Stimulated activated CD8-positive, alpha-beta memory T cell treated with anti-CD3 and anti-CD28 coated beads, Interleukin-15, amount 100 ng/mL, for 4 hours (primary cell): ENCODE data around the gene SNCB.
A peak's percentile ranks its signal among the peaks of the same experiment; 100 is the strongest.

Experiments used
- DNase-seq, 2 donors: peaks; one replicate each; pipeline ENCODE4 v3.0.0-alpha.2; 2020; ENCODE audit warnings: low read depth in 2 of 2

The SNCB gene

DNA sequence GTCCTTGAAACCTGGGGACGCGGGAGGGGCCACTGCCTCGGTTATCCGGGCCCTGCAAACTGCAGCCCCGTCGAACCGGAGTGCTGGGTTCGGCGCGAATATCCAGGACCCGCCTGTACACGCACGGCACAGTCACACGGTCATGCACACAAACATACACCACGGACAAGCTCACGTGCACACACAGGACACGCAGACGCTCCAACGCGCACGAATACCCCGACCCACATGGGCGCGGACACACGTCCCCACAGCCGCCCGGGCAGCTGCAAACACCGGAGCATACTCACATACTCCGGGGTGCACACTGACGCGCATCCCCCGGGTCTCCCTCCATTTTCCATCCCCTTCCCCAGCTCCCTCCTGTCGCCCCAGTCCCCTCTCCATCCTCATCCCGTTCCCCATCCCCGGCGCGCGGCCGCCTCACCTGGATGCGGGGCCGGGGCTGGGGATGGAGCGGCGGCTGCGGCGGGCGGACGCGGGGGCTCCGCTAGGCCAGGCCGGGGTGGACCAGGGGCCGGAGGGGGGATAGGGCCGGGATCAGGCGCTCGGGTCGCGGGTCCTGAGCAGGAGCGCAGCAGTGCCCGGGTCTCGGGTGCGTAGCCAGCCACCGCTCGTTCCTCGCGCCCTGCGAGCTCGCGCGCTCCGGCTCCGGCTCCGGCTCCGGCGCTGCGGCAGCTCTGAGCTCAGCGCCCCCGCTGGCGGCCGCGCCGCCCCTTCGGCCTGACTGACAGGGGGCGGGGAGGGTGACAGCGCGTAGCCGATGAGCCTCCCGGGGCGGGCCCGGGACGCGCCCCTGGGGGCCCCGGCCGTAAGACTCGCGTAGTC is at the start of gene SNCB, which contains the start of gene EIF4E1B:
Gene SNCB (minus strand): TSS at position 682 of the 828 bp plus-strand sequence. CDS start 880 bp downstream, outside the sequence.
Gene EIF4E1B (plus strand): TSS at position 823 of the 828 bp plus-strand sequence. CDS start 12,113 bp downstream, outside the sequence.
- peak in 1 of 2 donors; percentile 31 for DNase-seq

DNA sequence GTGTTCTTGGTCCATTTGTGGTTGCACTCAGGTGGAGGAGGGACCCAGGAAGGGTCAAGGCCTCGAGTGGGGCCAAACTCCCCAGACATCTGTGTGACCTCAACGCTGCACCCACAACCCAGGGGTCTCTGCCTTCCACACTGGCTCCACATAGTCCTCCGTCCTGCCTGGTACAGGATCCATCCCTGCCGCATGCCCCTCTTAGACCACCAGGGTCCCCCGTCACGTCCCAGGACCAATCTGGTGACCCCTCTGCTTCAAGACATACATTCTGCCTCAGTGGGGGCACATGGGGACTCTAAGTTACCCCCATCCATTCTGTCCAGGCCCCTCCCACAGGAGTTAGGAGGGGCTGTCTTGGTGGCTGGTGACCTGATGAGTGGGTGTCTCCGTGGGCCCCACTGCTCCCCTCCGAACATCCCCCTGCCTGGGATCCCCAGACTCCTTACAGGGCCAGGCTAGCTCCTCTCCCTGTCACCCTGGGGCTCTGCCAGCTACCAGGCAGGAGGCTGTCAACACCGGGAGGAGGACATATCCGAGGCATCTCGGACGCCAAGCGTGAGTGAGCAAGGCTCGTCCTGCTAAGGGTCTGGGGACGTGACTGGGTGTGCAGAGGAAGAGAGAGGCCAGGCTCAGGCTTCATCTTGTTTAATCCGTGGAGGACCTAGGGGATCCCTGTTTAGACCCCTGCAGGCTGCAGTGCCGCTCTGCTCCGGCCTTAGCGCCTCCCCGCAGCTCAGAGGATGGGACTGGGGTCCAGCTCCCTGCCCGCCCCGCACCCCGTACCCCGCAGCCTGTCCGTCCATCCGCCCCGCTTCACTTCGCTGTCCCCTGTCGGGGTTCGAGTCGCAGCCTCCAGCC is 49.3 kb upstream of the SNCB start:
- DNase-seq = no peak

DNA sequence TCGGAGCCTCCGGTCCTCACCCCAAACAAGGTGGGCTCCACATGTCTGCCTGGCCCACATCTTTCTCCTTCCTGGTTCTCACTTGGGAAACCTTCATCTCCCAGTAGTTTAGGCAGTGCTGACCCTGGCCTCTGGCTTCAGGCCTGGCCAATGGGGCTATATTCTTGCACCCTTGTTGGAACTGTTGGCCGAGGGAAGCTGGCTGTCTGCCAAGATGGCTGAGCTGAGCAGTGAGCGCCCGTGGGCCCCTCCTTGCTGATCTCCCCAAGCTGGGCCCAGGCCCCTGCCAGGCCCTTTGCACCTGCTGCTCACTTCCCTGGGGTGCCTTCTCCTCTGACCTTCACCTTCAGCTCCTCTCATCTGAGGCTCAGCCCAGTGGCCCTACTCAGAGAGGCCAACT is 48.2 kb upstream of the SNCB start:
- no peak for DNase-seq

DNA sequence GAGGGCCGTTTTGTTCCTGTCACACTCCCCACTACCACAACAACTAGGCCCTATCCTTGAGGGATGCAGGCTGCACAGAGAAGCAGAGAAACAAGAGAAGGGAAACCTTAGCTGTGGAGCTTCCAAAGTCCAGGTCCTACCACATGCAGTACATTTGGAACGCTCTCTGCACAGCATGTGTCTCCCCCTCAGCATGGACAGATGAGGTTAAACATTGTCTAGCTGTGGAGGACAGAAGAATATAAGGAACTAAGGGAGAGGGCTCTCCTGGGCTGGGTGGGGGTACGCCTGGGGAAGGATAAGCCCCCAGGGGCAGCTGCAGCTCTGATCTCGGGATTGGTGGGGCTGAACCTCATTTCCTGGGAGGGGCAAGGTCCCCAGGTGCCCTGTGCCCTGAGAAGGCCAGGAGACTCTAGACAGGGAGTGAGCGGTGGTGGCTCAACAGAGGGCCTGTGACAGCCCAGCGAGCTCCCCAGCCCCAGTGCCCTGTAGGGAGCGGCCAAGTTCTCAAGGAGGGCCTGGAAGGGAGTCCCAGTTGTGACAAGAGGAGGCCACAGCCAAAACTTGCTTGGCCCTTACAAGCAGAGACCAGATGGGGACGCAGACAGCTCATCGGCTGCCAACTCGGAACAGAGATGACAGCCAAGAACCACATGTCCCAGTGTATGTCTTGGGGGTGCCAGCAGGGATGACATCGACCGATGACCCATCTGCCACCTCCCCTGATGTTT is 47.0 kb upstream of the SNCB start:
- no peak for DNase-seq

DNA sequence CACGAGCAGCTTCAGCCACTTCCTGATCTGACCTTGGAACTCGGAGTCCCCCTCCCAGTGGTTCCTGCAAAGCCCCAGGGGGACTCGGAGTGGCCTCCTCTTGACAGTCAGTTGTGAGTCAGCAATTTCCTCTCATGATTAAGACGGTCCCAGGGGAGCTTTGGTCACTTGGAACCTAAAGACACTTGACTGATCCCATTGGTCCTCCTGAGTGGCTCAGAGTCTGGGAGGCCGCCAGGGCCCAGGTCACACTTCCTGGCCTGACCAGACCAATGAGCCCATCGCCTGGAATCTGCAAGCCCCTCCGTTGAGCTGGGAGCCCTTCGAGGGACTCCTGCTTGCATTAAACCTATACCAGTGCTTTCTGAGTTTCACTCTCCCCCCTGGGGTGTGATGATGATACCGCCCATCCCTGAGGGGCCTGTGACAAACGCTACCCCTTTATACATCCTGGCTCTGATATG is 46.1 kb upstream of the SNCB start:
- DNase-seq = no peak

DNA sequence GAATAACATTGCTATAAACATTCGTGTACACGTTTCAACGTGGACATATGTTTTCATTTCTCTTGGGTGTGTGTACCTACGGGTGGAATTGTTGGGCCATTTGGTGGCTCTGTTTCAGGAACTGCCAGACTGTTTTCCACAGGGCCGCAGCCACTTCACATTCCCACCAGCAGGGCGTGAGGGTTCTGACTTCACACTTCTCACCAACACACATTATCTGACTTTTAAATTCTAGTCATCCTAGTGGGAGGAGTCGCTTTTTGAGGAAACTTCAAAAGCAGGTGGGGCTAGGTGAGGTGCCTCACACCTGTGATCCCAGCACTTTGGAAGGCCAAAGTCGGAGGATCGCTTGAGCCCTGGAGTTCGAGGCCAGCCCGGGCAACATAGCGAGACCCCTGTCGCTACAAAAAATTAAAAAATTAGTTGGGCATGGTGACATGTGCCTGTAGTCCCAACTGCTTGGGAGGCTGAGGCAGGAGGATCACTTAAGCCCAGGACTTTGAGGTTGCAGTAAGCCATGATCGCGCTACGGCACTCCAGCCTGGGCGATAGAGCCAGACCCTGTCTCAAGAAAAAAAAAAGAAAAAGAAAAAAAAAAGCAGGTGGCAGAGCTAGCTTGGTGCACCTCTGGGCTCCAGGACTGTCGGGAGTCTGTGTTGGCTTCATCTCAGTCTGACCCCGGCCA is 45.5 kb upstream of the SNCB start:
- no peak for DNase-seq

DNA sequence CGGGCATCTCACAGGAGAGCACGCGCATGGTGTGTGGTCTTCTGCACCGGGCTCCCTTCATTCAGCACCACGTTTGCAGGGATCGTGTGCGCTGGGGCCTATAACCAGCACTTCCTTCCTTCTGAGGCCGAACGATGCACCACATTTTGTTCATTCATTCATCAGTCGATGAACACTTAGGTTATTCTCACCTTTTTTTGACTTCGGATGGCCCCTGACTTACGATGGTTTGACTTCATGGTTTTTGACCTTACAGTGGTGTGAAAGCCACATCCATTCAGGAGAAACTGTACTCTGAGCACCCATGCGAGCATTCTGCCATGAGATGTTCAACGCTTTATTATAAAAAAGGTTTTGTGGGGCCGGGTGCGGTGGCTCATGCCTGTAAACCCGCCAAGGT is 44.5 kb upstream of the SNCB start:
- DNase-seq = no peak

DNA sequence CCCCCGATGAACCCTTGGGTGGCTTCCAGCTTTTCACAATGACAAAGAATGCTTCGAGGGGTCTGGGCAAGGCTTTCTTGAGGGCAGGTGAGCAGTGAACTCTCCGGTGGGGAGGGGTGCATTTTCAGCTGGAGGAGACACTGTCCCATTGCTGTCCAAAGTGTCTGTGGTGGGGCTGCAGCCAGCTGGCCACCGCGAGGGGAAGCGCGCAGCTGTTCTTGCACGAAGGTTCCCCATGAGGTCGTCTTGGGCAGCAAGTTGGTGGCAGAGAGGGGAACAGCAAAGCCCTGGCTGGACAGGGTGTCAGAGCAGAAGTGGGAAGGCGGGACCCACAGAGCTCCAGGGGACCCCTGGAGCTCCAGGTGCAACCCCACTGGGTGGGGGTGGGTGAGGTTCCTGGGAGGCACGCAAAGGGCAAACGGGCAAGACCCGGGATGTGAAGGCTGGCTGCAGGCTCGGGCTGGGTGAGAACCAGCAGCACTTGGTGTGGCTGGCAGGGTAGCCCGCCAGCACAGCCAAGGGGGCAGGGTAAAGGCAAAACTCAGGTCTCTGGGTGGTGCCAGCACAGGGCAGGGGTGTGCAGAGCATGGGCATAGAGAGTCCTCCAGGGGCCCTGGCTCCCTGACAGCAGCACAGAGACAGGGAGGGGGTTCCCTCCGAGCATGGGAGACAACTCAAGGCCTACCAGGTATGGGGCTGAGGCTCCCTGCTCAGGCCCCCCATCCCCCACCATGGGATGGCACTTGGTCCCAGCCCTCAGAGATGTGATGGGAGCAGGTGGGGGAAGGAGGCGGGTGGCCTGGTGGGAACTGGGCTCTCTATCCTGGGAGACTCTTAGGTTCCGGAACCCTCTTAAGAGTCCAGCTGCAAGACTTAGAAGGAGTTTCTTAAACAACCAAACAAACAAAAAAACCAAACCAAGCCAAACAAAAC is 43.6 kb upstream of the SNCB start:
- DNase-seq = no peak

DNA sequence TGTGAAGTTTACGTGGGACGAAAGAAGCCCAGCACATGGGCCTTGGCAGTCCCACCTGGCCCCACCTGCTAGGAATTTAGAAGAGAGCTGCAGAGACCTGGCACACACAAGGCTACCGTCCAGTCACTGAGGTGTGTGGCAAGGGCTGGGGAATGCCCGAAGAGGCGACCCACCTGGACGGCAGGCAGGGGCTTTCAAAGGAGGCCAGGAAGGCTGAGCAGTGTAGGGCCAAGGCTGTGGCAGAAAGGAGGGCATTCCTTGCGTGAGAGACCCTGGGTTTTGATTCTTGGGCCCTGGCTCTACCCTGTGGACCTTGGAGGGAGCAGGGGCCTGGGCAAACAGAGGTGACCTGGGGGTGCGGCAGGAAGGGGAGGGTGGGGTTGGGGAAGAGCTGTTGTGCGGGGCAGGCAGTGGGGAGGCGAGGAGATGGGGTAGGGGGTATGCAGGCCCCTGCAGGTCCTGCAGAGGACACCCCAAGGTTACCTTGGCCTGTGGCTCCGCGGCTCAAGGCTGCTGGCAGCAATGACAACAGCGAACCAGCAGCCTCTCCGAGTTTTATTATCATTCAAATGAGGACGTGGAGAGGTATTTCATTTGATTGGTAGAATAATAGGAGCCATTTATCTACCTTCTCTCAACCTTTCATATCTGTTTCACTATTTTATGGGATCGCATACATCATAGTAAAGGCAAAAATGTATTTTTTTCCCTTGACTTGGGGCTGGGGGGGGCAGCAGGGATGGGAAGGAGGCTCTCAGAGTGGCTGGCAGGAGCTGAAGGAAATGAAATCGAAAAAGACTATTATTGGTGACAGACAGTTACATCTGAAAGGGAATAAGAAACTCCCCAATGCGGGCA is 41.8 kb upstream of the SNCB start:
- no peak for DNase-seq

DNA sequence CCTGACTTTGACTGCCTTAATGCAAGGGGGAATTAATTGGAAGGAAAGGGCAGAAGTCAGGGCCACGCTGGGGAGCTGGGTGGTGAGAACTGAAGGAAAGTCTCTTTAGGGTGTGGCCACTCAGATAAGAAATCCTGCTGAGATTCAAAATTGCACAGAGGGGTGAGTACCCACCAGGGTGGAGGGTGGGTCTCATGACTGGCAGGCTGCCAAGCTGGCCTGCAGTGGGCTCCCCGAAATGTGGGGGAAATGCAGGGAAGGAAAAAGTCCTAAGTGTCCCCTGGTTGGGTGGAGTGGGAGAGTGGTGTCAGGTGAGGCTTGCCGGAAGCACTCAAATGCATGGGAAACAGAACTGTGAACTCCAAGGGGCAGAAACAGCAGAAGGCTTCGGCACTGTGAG is 41.1 kb upstream of the SNCB start:
- DNase-seq = no peak

DNA sequence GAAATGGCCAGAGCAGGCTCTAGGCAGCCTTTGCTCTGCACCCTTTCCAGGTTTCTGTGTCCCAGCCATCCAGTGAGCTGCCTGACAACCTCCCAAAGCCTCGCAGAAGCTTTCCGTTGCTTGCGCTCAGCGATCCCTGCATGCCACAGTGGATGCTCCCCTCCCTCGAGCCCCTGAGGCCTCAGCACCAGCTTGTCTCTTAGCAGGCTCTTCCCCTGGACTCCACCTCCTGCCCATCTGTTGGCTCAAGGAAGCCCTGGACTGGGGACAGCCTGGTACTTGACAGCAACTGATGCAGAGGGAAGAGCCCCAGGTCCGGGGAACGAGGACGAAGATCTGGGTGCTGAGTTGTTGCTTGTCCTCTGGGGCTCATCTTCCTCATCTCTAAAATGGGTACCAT is 40.1 kb upstream of the SNCB start:
- no peak for DNase-seq

DNA sequence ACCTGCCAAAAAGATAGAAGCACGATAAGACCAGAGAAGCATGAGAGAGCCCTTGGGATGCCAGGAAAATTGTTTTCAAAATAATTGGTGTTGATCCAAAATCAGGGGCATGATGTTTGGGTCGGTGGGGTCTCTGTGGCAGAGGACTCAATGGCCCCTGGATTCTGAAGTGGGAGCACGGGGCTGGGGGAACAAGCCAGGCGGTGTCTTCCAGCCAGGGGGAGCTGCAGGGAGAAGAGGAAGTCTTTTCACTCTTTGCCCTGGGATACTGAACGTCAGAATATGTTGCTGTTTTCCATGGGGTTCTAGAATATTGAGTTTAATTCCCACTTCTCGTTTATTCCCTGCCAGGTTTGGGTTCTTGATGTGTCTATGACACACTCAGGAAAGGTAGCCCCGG is 37.3 kb upstream of the SNCB start:
- no peak for DNase-seq

DNA sequence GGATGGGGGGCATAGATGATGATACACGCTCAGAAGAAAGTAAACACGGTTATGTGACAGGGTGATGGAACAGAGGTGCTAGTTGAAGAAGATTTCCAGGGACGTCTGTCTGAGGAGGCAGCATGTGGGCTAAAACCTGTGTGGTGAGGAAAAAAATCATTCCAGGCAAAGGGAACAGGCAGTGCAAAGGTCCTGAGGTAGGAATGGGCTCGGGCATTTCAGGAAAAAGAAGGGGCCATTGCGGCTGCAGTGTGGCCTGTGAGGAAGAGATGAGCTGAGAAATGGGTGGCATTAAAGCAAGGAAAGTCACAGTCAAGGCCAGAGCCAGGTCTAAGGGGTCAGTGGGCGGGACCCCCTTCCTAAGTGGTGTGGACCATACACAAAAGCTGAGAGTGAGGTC is 35.2 kb upstream of the SNCB start:
- DNase-seq = no peak

DNA sequence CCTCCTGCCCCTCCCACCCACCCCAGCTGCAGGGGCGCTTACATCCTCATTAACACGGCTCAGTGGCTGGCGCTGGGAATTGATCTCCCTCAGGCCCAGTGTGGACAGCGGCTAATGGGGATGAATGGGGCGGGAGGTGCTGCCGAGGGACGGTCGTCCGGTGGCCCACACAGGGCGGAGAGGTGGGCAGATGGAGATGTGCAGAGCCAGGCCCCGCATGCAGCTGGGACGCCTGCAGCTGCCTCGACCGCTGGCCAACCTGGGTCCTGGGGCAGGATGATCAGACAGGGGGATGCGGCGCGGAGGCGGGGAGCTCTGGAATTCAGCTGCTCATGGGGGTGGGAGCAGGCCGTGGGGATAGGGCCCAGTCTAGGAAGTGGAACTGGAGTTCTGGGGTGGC is 34.6 kb upstream of the SNCB start:
- DNase-seq = no peak

DNA sequence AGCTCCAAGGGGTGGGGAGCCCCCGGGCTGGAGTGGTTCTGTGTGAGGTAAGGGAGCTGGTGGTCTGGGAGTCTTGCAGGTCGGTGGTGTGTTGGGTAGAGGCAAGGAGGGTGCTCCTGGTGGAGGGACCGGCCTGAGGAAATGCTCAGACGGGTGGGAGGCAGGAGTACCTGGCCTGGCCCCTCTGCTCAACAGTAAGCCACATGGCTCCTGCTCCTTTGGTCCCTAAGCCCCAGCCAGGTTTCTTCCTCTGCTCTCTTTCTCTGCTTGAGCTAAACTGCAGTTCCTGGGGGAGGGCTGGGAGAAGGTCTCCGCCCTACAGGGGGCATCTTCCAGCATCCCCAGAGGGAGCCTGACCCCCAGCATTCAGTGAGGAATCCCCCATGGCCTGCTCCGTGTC is 34.1 kb upstream of the SNCB start:
- no peak for DNase-seq

DNA sequence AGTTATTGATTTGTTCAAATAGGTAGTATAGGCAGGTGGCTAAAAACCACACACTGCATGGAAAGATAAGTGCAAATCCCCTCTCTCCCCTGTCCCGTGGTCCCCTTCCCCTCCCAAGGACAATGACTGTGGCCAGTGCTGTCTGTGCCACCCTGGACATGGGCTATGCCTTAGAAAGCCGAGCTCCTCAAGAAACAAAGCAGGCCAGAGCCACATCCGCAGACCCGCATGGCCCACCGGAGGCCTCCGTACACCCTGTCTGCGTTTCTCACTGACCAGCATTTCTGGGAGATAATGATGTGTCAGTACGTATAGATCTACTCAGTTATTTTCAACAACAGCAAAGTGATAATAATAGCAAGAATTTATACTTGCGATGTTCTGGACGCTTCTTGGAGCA is 33.2 kb upstream of the SNCB start:
- no peak for DNase-seq

DNA sequence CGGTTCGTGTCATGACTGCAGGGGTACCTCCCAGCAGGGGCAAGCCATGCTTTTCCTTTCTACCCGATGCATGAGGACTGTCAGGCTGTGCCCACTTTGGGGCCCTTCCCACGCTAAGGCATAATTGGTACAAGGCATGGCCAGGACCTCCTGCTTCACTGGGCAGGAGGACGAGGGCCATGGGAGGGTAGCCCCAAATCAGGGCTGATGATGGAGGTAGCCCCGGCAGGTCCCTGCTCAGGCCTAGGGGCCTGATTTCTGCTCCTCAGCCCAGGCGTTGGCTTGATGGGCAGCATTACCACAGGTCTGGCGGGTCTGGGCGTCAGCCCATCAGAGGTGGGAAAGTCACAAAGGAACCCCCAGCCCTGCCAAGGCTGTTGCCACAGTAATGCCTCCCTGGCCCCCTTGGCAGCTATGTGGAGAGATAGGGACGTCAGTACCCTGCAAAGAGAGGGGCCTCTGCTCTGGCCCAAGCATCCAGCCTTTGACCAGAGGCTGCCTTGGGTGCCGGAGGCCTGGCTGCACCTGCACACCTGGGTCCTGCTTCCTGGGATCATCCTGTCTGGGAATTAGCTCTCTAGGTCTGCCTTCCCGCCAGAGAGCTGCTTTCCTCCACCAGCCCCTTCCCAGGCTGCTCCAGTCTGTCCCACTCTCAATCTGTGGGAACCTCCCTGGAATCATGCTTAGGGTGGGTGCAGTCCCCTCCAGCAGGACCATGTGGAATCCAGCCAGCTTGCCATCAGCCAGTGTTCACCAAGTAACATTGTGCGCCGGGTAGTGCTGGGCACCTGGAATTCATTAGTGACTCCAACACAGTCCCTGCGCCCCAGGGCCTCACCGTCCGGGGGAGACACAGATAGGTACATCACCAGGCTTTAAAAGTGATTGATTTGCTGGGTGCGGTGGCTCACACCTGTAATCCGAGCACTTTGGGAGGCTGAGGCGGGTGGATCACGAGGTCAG is 32.3 kb upstream of the SNCB start:
- no peak for DNase-seq

DNA sequence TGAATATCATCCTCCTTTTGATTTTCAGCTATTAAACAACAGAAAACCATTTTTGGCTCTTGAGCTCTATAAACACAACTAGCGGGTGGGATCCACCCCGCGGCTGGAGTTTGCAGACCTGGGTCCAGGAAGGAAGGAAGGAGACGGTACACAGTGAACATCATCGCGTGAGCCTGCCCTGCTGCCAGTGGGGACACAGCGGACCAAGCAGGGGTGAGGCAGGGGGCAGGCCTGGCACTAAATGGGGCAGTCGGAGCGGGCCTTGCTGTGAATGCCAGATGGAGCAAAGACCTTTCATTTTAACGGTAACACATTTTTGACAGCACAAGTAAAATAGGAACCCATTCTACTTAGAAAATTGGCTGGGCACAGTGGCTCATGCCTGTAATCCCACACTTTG is 31.3 kb upstream of the SNCB start:
- DNase-seq = no peak
